Measurements from ENCODE around the gene CST1. TPM values are rescaled to one million over a fixed set of nuclear protein-coding genes. Genes with fewer than 3 reads are reported as not detected.

CST1 gene

DNA sequence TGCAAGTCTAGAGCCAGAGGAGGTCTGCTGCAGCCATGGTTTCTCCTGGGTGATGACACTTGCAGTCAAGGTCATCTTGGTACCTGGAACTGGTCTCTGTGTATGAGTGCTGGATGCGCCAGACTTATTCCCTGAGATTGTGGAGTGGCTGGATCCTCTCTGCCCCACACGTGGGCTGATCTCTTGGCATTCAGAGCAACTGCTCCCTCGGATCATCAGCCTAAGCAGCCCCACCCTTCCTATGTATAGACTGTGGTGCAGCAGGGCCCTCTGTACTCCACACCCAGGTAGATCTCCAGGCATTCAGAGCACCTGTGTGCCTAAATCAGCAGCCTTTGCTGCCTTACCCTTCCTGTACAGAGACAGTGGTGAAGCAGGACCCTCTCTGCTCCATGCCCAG, 49.8 kb downstream of the CST1 start:
- Histone ChIP-seq H4K8ac (ENCODE audit: low read depth, low read length) (no peak overlapping the region), H2BK5ac (ENCODE audit: low read length) (no peak overlapping the region), H3K4me2 (ENCODE audit: low read length) (no peak overlapping the region), H3K4me1 (ENCODE audit: control insufficient read depth, low read depth, low read length) (no peaks in the 10 kb centered on the region), H3K56ac (ENCODE audit: low read length) (no peak overlapping the region), H2BK15ac (replicated peaks; ENCODE audit: low read depth) (no peak overlapping the region), H3K36me3 (ENCODE audit: control insufficient read depth, insufficient read depth, low read length) (no peaks in the 10 kb centered on the region), H3K27me3 (ENCODE audit: insufficient read depth, low read length, poor library complexity) (no peaks in the 10 kb centered on the region), H3K9ac (ENCODE audit: low read length) (no peak overlapping the region), H2AK5ac (ENCODE audit: low read length) (peak overlapping the region; percentile 97), H3K79me2 (ENCODE audit: control insufficient read depth, insufficient read depth, low read length) (no peaks in the 10 kb centered on the region), H2BK120ac (ENCODE audit: low read depth, low read length) (no peak overlapping the region), H3K23ac (ENCODE audit: low read length) (peak overlapping the region; percentile 80), H3K4me3 (ENCODE audit: low read length) (no peak overlapping the region), H4K5ac (ENCODE audit: low read length) (no peak overlapping the region), H3K27ac (ENCODE audit: low read depth, low read length) (no peak overlapping the region), H3K18ac (ENCODE audit: low read length) (no peak overlapping the region), H3K79me1 (ENCODE audit: low read length) (no peaks in the 10 kb centered on the region), H3K4ac (ENCODE audit: low read depth, low read length) (no peak overlapping the region)
- DNase-seq: no peak
- WGBS (ENCODE audit: extremely low coverage, insufficient coverage, low lambda C conversion rate): no CpG with 5 or more reads among the region's 3 CpGs

DNA sequence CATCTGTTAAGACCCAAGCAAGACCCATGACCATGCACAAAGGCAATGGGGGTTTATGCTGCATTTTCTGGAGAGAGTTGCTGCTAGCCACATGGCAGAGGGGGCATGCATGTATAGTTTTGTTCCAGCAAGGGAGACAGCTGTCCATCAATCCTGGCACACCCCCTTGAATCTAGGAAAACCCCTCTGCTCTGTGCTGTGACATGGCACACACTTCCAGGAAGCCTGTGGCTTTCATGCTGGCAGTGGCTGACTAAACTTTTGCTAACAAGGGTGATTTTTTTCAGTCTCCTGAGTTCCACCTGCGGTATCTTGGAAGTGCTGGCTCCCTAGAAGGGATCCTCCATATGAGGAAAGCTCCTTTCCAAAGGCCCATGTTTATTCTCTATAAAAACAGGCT, 52.8 kb downstream of the CST1 start:
- DNase-seq: no peak
- Histone ChIP-seq H3K27me3 (ENCODE audit: insufficient read depth, low read length, poor library complexity) (no peaks in the 10 kb centered on the region), H2BK5ac (ENCODE audit: low read length) (no peak overlapping the region), H3K79me2 (ENCODE audit: control insufficient read depth, insufficient read depth, low read length) (no peaks in the 10 kb centered on the region), H2BK120ac (ENCODE audit: low read depth, low read length) (no peak overlapping the region), H3K18ac (ENCODE audit: low read length) (no peak overlapping the region), H3K23ac (ENCODE audit: low read length) (no peak overlapping the region), H2AK5ac (ENCODE audit: low read length) (no peak overlapping the region), H3K27ac (ENCODE audit: low read depth, low read length) (no peak overlapping the region), H4K8ac (ENCODE audit: low read depth, low read length) (no peak overlapping the region), H3K79me1 (ENCODE audit: low read length) (no peaks in the 10 kb centered on the region), H3K56ac (ENCODE audit: low read length) (no peak overlapping the region), H2BK15ac (replicated peaks; ENCODE audit: low read depth) (no peak overlapping the region), H3K4me2 (ENCODE audit: low read length) (no peak overlapping the region), H3K4ac (ENCODE audit: low read depth, low read length) (no peak overlapping the region), H4K5ac (ENCODE audit: low read length) (no peak overlapping the region), H3K4me3 (ENCODE audit: low read length) (no peak overlapping the region), H3K4me1 (ENCODE audit: control insufficient read depth, low read depth, low read length) (peaks cover 1% of the 10 kb centered on the region), H3K36me3 (ENCODE audit: control insufficient read depth, insufficient read depth, low read length) (no peaks in the 10 kb centered on the region), H3K9ac (ENCODE audit: low read length) (no peak overlapping the region)
- whole genome bisulfite sequencing (ENCODE audit: extremely low coverage, insufficient coverage, low lambda C conversion rate): no CpG with 5 or more reads among the region's 1 CpG

Small RNAs within 50 kb of the gene (small RNA-seq; reads per million reads assigned to genes)
- not detected for gene CST2P1 (ENCODE audit: insufficient read depth)
